HepG2 (cell line): ENCODE results near the gene ABCB8. TPM values are rescaled to one million over a fixed set of nuclear protein-coding genes. Genes with fewer than 3 reads are reported as not detected.

ENCODE experiments used
- ARID2 ChIP-seq: sonication (generic); formaldehyde crosslinking; IDR thresholded peaks from 2 replicates; pipeline ENCODE4 v1.8.1; 2022; ENCODE audit warnings: mild to moderate bottlenecking, missing genetic modification reagents, borderline replicate concordance
- CSRNP1 ChIP-seq: sonication (generic); formaldehyde crosslinking; IDR thresholded peaks from 2 replicates; pipeline ENCODE4 v1.8.1; 2023; ENCODE audit warnings: mild to moderate bottlenecking, missing genetic modification reagents
- HCFC1 ChIP-seq: fragments of 150-350 bp; IDR thresholded peaks from 2 replicates; pipeline ENCODE4 v1.6.1; 2014; ENCODE audit warnings: low read depth, low read length
- MED8 ChIP-seq: sonication (generic); formaldehyde crosslinking; IDR thresholded peaks from 2 replicates; pipeline ENCODE4 v1.8.1; 2023; ENCODE audit warnings: mild to moderate bottlenecking, missing genetic modification reagents; ENCODE audit not compliant: insufficient replicate concordance
- NFE2 ChIP-seq: sonication (generic); formaldehyde crosslinking; IDR thresholded peaks from 2 replicates; pipeline ENCODE4 v1.4.0; 2020; ENCODE audit warnings: missing genetic modification reagents
- PAWR ChIP-seq: sonication (generic); formaldehyde crosslinking; IDR thresholded peaks from 2 replicates; pipeline ENCODE4 v1.4.0; 2020; ENCODE audit warnings: missing genetic modification reagents, mild to moderate bottlenecking, borderline replicate concordance
- PCBP1 ChIP-seq: fragments of 200-400 bp; formaldehyde crosslinking; IDR thresholded peaks from 2 replicates; pipeline ENCODE4 v1.6.1; 2017; ENCODE audit warnings: mild to moderate bottlenecking, low read depth, low read length, borderline replicate concordance
- PHF5A ChIP-seq: IDR thresholded peaks from one replicate; pipeline ENCODE4 v1.6.1; 2018; ENCODE audit warnings: low read depth, missing genetic modification reagents; ENCODE audit not compliant: unreplicated experiment
- RFXAP ChIP-seq: sonication (generic); formaldehyde crosslinking; IDR thresholded peaks from 2 replicates; pipeline ENCODE4 v1.4.0; 2020; ENCODE audit warnings: missing genetic modification reagents, borderline replicate concordance
- RNF219 ChIP-seq: sonication (generic); formaldehyde crosslinking; IDR thresholded peaks from 2 replicates; pipeline ENCODE4 v1.5.0; 2020; ENCODE audit warnings: mild to moderate bottlenecking, missing genetic modification reagents
- TAF15 ChIP-seq: fragments of 200-400 bp; formaldehyde crosslinking; IDR thresholded peaks from one replicate; pipeline ENCODE4 v1.6.1; 2018; ENCODE audit warnings: mild to moderate bottlenecking, low read depth, low read length; ENCODE audit not compliant: poor library complexity, severe bottlenecking
- TEAD2 ChIP-seq: sonication (generic); formaldehyde crosslinking; IDR thresholded peaks from 2 replicates; pipeline ENCODE4 v1.9.0; 2021; ENCODE audit warnings: missing genetic modification reagents
- TP53 ChIP-seq: sonication (generic); formaldehyde crosslinking; conservative IDR thresholded peaks from 2 replicates; pipeline ENCODE4 v1.4.0; 2020; ENCODE audit warnings: missing genetic modification reagents
- ZNF296 ChIP-seq: sonication (generic); formaldehyde crosslinking; conservative IDR thresholded peaks from 2 replicates; pipeline ENCODE4 v1.5.0; 2020; ENCODE audit warnings: mild to moderate bottlenecking, missing genetic modification reagents
- polyA plus RNA-seq, 8 experiments: library from polyadenylated mRNA; depleted of rRNA in 3 of 8; stranded (reverse) in 7 of 8; unstranded in 1 of 8; fragments of >200 nt; fragmentation: Illumina TruSeq in 4 of 8; extraction: Trizol in 4 of 8; gene quantifications; 2 replicates each; pipeline versions ENCODE4 v1.2.1 to v1.2.3, GENCODE V29; 2011 to 2016; ENCODE audit warnings: low read depth in 4 of 8, missing spikeins in 1 of 8, mixed read lengths in 1 of 8; ENCODE audit not compliant: insufficient read depth in 1 of 8
- total RNA-seq, 5 experiments: library from RNA; depleted of rRNA; stranded (reverse); fragments of >200 nt; fragmentation: Illumina TruSeq; extraction: Trizol; gene quantifications; 2 replicates each; pipeline ENCODE4 v1.2.3, GENCODE V29; 2016; ENCODE audit warnings: low read depth in 1 of 5
- TF ChIP-seq, protein P1 (sequence below): sonication (generic); formaldehyde crosslinking; IDR thresholded peaks from 2 replicates; pipeline ENCODE4 v1.4.0; 2020; ENCODE audit warnings: mild to moderate bottlenecking, missing genetic modification reagents
- TF ChIP-seq, protein P2 (sequence below): sonication (generic); formaldehyde crosslinking; IDR thresholded peaks from 2 replicates; pipeline ENCODE4 v1.4.0; 2020; ENCODE audit warnings: missing genetic modification reagents
- TF ChIP-seq, protein P3 (sequence below): sonication (generic); formaldehyde crosslinking; conservative IDR thresholded peaks from 2 replicates; pipeline ENCODE4 v1.8.0; 2022; ENCODE audit warnings: low read depth, missing genetic modification reagents
- TF ChIP-seq, protein P4 (sequence below): IDR thresholded peaks from 2 replicates; pipeline ENCODE4 v1.6.1; 2016

The ABCB8 gene
- total and polyA plus RNA-seq, 2 of the 13 experiments (the other 11 are each of a cell fraction or from before 2014, with no cell fraction given), result 6.6 to 16.7 TPM

DNA sequence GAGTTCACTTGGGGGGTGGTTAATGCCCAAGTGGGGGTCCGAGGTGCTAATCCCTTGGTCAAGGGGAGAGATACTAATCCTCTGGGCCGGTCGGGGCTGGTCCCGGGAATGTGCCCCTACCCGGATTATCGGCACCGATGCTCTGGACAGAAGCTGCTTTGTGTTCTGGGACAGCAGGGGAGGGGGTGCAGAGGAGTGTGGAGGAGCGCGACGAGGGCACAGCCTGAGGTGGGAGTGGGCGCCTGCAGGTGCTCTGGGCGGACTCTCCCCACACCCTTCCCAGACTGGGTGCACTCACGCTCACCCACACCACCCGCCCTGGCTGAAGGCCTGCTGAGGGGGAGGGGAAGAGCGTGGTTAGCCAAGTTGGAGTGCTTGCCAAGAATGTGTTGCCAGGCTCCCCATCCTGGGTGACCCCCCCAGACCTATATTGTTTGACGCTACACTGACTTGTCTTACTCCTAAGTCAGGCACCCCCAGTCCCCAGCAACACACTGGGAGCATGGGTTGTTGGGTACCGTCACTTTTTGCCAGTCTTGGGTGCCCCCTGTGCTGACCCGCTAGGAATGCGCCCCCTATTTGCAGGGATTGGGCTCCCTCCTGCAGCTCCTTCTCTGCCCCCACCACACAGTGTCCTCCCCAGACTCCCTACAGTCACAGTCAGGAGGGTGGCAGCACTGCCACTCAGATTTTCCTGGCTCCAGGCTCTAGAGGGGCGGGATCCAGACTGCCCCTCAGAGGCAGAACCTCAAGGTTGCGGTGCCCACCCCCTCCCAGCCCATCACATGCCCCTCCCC lies 32.4 kb downstream of the ABCB8 start (continued):
- TF ChIP-seq, protein P1, sequence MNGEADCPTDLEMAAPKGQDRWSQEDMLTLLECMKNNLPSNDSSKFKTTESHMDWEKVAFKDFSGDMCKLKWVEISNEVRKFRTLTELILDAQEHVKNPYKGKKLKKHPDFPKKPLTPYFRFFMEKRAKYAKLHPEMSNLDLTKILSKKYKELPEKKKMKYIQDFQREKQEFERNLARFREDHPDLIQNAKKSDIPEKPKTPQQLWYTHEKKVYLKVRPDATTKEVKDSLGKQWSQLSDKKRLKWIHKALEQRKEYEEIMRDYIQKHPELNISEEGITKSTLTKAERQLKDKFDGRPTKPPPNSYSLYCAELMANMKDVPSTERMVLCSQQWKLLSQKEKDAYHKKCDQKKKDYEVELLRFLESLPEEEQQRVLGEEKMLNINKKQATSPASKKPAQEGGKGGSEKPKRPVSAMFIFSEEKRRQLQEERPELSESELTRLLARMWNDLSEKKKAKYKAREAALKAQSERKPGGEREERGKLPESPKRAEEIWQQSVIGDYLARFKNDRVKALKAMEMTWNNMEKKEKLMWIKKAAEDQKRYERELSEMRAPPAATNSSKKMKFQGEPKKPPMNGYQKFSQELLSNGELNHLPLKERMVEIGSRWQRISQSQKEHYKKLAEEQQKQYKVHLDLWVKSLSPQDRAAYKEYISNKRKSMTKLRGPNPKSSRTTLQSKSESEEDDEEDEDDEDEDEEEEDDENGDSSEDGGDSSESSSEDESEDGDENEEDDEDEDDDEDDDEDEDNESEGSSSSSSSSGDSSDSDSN (CRISPR knock-in tag), result peak; percentile 33
- TF ChIP-seq PCBP1 (no peak), RFXAP (CRISPR knock-in tag) (no peak), TP53 (no peak), CSRNP1 (CRISPR knock-in tag) (no peak), HCFC1 (no peak), TAF15 (no peak), TEAD2 (CRISPR knock-in tag) (no peak), ZNF296 (CRISPR knock-in tag) (no peak), ARID2 (CRISPR knock-in tag) (no peak), PHF5A (CRISPR knock-in tag) (no peak), RNF219 (CRISPR knock-in tag) (no peak), MED8 (CRISPR knock-in tag) (peak; percentile 17), PAWR (CRISPR knock-in tag) (no peak), NFE2 (CRISPR knock-in tag) (no peak)
- TF ChIP-seq, protein P2, sequence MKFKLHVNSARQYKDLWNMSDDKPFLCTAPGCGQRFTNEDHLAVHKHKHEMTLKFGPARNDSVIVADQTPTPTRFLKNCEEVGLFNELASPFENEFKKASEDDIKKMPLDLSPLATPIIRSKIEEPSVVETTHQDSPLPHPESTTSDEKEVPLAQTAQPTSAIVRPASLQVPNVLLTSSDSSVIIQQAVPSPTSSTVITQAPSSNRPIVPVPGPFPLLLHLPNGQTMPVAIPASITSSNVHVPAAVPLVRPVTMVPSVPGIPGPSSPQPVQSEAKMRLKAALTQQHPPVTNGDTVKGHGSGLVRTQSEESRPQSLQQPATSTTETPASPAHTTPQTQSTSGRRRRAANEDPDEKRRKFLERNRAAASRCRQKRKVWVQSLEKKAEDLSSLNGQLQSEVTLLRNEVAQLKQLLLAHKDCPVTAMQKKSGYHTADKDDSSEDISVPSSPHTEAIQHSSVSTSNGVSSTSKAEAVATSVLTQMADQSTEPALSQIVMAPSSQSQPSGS, result no peak
- TF ChIP-seq, protein P3, sequence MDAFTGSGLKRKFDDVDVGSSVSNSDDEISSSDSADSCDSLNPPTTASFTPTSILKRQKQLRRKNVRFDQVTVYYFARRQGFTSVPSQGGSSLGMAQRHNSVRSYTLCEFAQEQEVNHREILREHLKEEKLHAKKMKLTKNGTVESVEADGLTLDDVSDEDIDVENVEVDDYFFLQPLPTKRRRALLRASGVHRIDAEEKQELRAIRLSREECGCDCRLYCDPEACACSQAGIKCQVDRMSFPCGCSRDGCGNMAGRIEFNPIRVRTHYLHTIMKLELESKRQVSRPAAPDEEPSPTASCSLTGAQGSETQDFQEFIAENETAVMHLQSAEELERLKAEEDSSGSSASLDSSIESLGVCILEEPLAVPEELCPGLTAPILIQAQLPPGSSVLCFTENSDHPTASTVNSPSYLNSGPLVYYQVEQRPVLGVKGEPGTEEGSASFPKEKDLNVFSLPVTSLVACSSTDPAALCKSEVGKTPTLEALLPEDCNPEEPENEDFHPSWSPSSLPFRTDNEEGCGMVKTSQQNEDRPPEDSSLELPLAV (CRISPR knock-in tag), result no peak
- TF ChIP-seq, protein P4, sequence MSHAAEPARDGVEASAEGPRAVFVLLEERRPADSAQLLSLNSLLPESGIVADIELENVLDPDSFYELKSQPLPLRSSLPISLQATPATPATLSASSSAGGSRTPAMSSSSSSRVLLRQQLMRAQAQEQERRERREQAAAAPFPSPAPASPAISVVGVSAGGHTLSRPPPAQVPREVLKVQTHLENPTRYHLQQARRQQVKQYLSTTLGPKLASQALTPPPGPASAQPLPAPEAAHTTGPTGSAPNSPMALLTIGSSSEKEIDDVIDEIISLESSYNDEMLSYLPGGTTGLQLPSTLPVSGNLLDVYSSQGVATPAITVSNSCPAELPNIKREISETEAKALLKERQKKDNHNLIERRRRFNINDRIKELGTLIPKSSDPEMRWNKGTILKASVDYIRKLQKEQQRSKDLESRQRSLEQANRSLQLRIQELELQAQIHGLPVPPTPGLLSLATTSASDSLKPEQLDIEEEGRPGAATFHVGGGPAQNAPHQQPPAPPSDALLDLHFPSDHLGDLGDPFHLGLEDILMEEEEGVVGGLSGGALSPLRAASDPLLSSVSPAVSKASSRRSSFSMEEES (CRISPR knock-in tag), result no peak
